WTC11 (cell line): ENCODE measurements around the gene ADGRF4. TPM values are rescaled to one million over a fixed set of nuclear protein-coding genes. Genes with fewer than 3 reads are reported as not detected.

Experiments used
- ATAC-seq: fragments of 200-7000 bp; cut with Tn5 transposase; 2 replicates; pipeline ENCODE4 v1.10.0; 2021; ENCODE audit warnings: mild to moderate bottlenecking, moderate library complexity
- CTCF ChIA-PET: fragments of 300-600 bp; sonication (Branson Sonifier 250); formaldehyde crosslinking; loops from one replicate; lab custom pipeline; 2021; ENCODE audit warnings: antibody characterized with exemption; lab: Charles Lee
- POLR2A ChIA-PET: fragments of 350-600 bp; sonication (Branson Sonifier 250); formaldehyde crosslinking; loops from one replicate; lab custom pipeline; 2021; ENCODE audit warnings: antibody characterized with exemption; lab: Charles Lee
- DNase-seq: peaks from one replicate; pipeline ENCODE4 v3.0.0; 2021; ENCODE audit warnings: low spot score
- H3K27ac Mint-ChIP-seq: 2 replicates; pipeline ENCODE4 v1.8.0; 2021; ENCODE audit warnings: mixed read lengths
- H3K27me3 Mint-ChIP-seq: 2 replicates; pipeline ENCODE4 v1.8.0; 2021; ENCODE audit warnings: low read depth, mild to moderate bottlenecking, moderate library complexity, mixed read lengths
- H3K36me3 Mint-ChIP-seq: 2 replicates; pipeline ENCODE4 v1.8.0; 2021; ENCODE audit warnings: mixed read lengths
- H3K4me1 Mint-ChIP-seq: 2 replicates; pipeline ENCODE4 v1.8.0; 2022; ENCODE audit warnings: mixed read lengths
- H3K4me3 Mint-ChIP-seq: 2 replicates; pipeline ENCODE4 v1.8.0; 2021; ENCODE audit warnings: mild to moderate bottlenecking, moderate library complexity, mixed read lengths
- H3K9me3 Mint-ChIP-seq: 2 replicates; pipeline ENCODE4 v1.8.0; 2021; ENCODE audit warnings: mixed read lengths
- AFF4 ChIP-seq: sonication (generic); formaldehyde crosslinking; IDR thresholded peaks from 2 replicates; pipeline ENCODE4 v1.8.1; 2023; ENCODE audit warnings: mild to moderate bottlenecking, missing genetic modification reagents, borderline replicate concordance
- ATF2 ChIP-seq: sonication (generic); formaldehyde crosslinking; IDR thresholded peaks from 2 replicates; pipeline ENCODE4 v1.8.1; 2022; ENCODE audit warnings: low read depth, missing genetic modification reagents, borderline replicate concordance
- CBFB ChIP-seq: sonication (generic); formaldehyde crosslinking; IDR thresholded peaks from 2 replicates; pipeline ENCODE4 v1.8.1; 2022; ENCODE audit warnings: mild to moderate bottlenecking, low read depth, missing genetic modification reagents
- ELF4 ChIP-seq: sonication (generic); formaldehyde crosslinking; IDR thresholded peaks from 2 replicates; pipeline ENCODE4 v1.8.1; 2022; ENCODE audit warnings: low read depth, mild to moderate bottlenecking, moderate library complexity, missing genetic modification reagents
- ERG ChIP-seq: fragments of 250-450 bp; sonication (Bioruptor Pico); IDR thresholded peaks from 2 replicates; pipeline ENCODE4 v1.8.0; 2021; ENCODE audit warnings: mild to moderate bottlenecking
- ESRRA ChIP-seq: sonication (generic); formaldehyde crosslinking; IDR thresholded peaks from 2 replicates; pipeline ENCODE4 v1.8.1; 2022; ENCODE audit warnings: mild to moderate bottlenecking, missing genetic modification reagents, borderline replicate concordance
- ETV6 ChIP-seq: sonication (generic); formaldehyde crosslinking; IDR thresholded peaks from 2 replicates; pipeline ENCODE4 v1.8.1; 2022; ENCODE audit warnings: mild to moderate bottlenecking, missing genetic modification reagents
- FOXJ3 ChIP-seq: sonication (generic); formaldehyde crosslinking; IDR thresholded peaks from 2 replicates; pipeline ENCODE4 v1.9.0; 2021; ENCODE audit warnings: missing genetic modification reagents, mild to moderate bottlenecking, borderline replicate concordance
- FOXK1 ChIP-seq: sonication (generic); formaldehyde crosslinking; IDR thresholded peaks from 2 replicates; pipeline ENCODE4 v1.8.0; 2022; ENCODE audit warnings: mild to moderate bottlenecking, moderate library complexity, missing genetic modification reagents
- GABPB1 ChIP-seq: sonication (generic); formaldehyde crosslinking; IDR thresholded peaks from 2 replicates; pipeline ENCODE4 v1.8.1; 2023; ENCODE audit warnings: mild to moderate bottlenecking, missing genetic modification reagents
- GTF2I ChIP-seq: fragments of 250-450 bp; sonication (Bioruptor Pico); conservative IDR thresholded peaks from 2 replicates; pipeline ENCODE4 v1.4.0; 2021; ENCODE audit warnings: mild to moderate bottlenecking
- HMGXB4 ChIP-seq: sonication (generic); formaldehyde crosslinking; IDR thresholded peaks from 2 replicates; pipeline ENCODE4 v1.8.1; 2023; ENCODE audit warnings: mild to moderate bottlenecking, moderate library complexity, missing genetic modification reagents
- IRF1 ChIP-seq: sonication (generic); formaldehyde crosslinking; IDR thresholded peaks from 2 replicates; pipeline ENCODE4 v1.8.0; 2023; ENCODE audit warnings: missing genetic modification reagents
- IRF2 ChIP-seq: sonication (generic); formaldehyde crosslinking; IDR thresholded peaks from 2 replicates; pipeline ENCODE4 v1.8.0; 2022; ENCODE audit warnings: low read depth, missing genetic modification reagents, borderline replicate concordance
- MLX ChIP-seq: sonication (generic); formaldehyde crosslinking; IDR thresholded peaks from 2 replicates; pipeline ENCODE4 v1.8.1; 2023; ENCODE audit warnings: mild to moderate bottlenecking, missing genetic modification reagents, moderate library complexity
- NFYB ChIP-seq: sonication (generic); formaldehyde crosslinking; conservative IDR thresholded peaks from 2 replicates; pipeline ENCODE4 v1.8.0; 2022; ENCODE audit warnings: low read depth, missing genetic modification reagents
- NR3C1 ChIP-seq: sonication (generic); formaldehyde crosslinking; conservative IDR thresholded peaks from 2 replicates; pipeline ENCODE4 v1.8.1; 2023; ENCODE audit warnings: low read depth, mild to moderate bottlenecking, missing genetic modification reagents
- PREB ChIP-seq: sonication (generic); formaldehyde crosslinking; IDR thresholded peaks from 2 replicates; pipeline ENCODE4 v1.8.1; 2022; ENCODE audit warnings: mild to moderate bottlenecking, missing genetic modification reagents, moderate library complexity, borderline replicate concordance
- PRRX2 ChIP-seq: fragments of 250-450 bp; sonication (Bioruptor Pico); IDR thresholded peaks from 2 replicates; pipeline ENCODE4 v1.8.0; 2021; ENCODE audit warnings: mild to moderate bottlenecking
- RORB ChIP-seq: fragments of 250-450 bp; sonication (Bioruptor Pico); IDR thresholded peaks from 2 replicates; pipeline ENCODE4 v1.9.0; 2021; ENCODE audit warnings: mild to moderate bottlenecking
- TEAD4 ChIP-seq: sonication (generic); formaldehyde crosslinking; IDR thresholded peaks from 2 replicates; pipeline ENCODE4 v1.8.0; 2022; ENCODE audit warnings: mild to moderate bottlenecking, missing genetic modification reagents
- ZNF263 ChIP-seq: sonication (generic); formaldehyde crosslinking; IDR thresholded peaks from 2 replicates; pipeline ENCODE4 v1.8.1; 2022; ENCODE audit warnings: low read depth, mild to moderate bottlenecking, moderate library complexity, missing genetic modification reagents
- total RNA-seq: library from RNA; stranded (reverse); gene quantifications from 3 replicates; pipeline ENCODE4 v1.2.3, GENCODE V29; 2021

Gene ADGRF4
- total RNA-seq, 1 experiment from 2014 or later, result not detected

GRCh38 chr6:47749757-47750156, 51.4 kb downstream of the ADGRF4 start (continued):
- TF ChIP-seq GABPB1 (CRISPR knock-in tag), result no peak
- no peak for TF ChIP-seq ERG
- no peak for TF ChIP-seq IRF1 (CRISPR knock-in tag)
- TF ChIP-seq GTF2I, result no peak

GRCh38 chr6:47752801-47753200, 54.4 kb downstream of the ADGRF4 start:
- ChIA-PET POLR2A (no interaction called here), CTCF (no interaction called here)
- no peak overlapping the region for H3K4me3 Mint-ChIP-seq
- ATAC-seq, result no peak
- no peak overlapping the region for H3K27ac Mint-ChIP-seq
- no peak for TF ChIP-seq ZNF263 (CRISPR knock-in tag)
- TF ChIP-seq, all 79 proteins: peak for 0
- no peaks in the 10 kb centered on the region for H3K27me3 Mint-ChIP-seq
- no peak for DNase-seq
- peaks cover 9% of the 10 kb centered on the region for H3K36me3 Mint-ChIP-seq
- peaks cover 26% of the 10 kb centered on the region for H3K9me3 Mint-ChIP-seq
- no peaks in the 10 kb centered on the region for H3K4me1 Mint-ChIP-seq

GRCh38 chr6:47759364-47759763, 61.0 kb downstream of the ADGRF4 start:
- Mint-ChIP-seq H3K27me3 (no peaks in the 10 kb centered on the region; the same call in 1 of the 2 replicates), H3K4me3 (no peak overlapping the region), H3K4me1 (no peaks in the 10 kb centered on the region), H3K36me3 (peaks cover 3% of the 10 kb centered on the region), H3K9me3 (peaks cover 13% of the 10 kb centered on the region), H3K27ac (no peak overlapping the region)
- no peak for ATAC-seq
- DNase-seq, result no peak
- POLR2A ChIA-PET, result no interaction called here
- CTCF ChIA-PET, result no interaction called here
- TF ChIP-seq FOXK1 (CRISPR knock-in tag), result no peak
- no peak for TF ChIP-seq PRRX2 (CRISPR knock-in tag)
- TF ChIP-seq ZNF263 (CRISPR knock-in tag), result no peak
- no peak for TF ChIP-seq NR3C1 (CRISPR knock-in tag)
- no peak for TF ChIP-seq ELF4
- no peak for TF ChIP-seq NFYB
- no peak for TF ChIP-seq FOXJ3
- no peak for TF ChIP-seq MLX
- no peak for TF ChIP-seq HMGXB4
- no peak for TF ChIP-seq ATF2
- no peak for TF ChIP-seq RORB (CRISPR knock-in tag)
- TF ChIP-seq ETV6 (CRISPR knock-in tag), result no peak
- no peak for TF ChIP-seq CBFB (CRISPR knock-in tag)
- TF ChIP-seq PREB (CRISPR knock-in tag), result no peak
- TF ChIP-seq ESRRA (CRISPR knock-in tag), result no peak
- TF ChIP-seq IRF2, result no peak
- TF ChIP-seq AFF4 (CRISPR knock-in tag), result no peak
- TF ChIP-seq TEAD4 (CRISPR knock-in tag), result no peak
